Progenitor cell of endocrine pancreas (in vitro differentiated cells): ENCODE results near the gene INSL6. TPM values are rescaled to one million over a fixed set of nuclear protein-coding genes. Genes with fewer than 3 reads are reported as not detected.

Source experiments
- DNase-seq: peaks from one replicate; pipeline ENCODE4 v3.0.0; 2021; ENCODE audit warnings: low spot score; ENCODE audit not compliant: unreplicated experiment
- H3K27ac Mint-ChIP-seq: 2 replicates; pipeline ENCODE4 v1.8.0; 2021; ENCODE audit warnings: mild to moderate bottlenecking, moderate library complexity, mixed read lengths
- H3K27me3 Mint-ChIP-seq: 2 replicates; pipeline ENCODE4 v1.8.0; 2021; ENCODE audit warnings: mixed read lengths
- H3K36me3 Mint-ChIP-seq: 2 replicates; pipeline ENCODE4 v1.8.0; 2022; ENCODE audit warnings: mixed read lengths; ENCODE audit not compliant: insufficient read depth
- H3K4me1 Mint-ChIP-seq: 2 replicates; pipeline ENCODE4 v1.8.0; 2021; ENCODE audit warnings: low read depth, mixed read lengths
- H3K4me3 Mint-ChIP-seq: 2 replicates; pipeline ENCODE4 v1.8.0; 2021; ENCODE audit warnings: low read depth, mild to moderate bottlenecking, moderate library complexity, mixed read lengths
- H3K9me3 Mint-ChIP-seq: 2 replicates; pipeline ENCODE4 v1.8.0; 2021; ENCODE audit warnings: low read depth, mixed read lengths
- total RNA-seq: library from RNA; stranded (reverse); gene quantifications from 2 replicates; pipeline ENCODE4 v1.2.1, GENCODE V29; 2021
- TF ChIP-seq, protein P1 (sequence below): fragments of 200-600 bp; sonication (generic); IDR thresholded peaks from one replicate; pipeline ENCODE4 v1.5.0; 2021; ENCODE audit warnings: antibody characterized with exemption, mild to moderate bottlenecking; ENCODE audit not compliant: unreplicated experiment

The INSL6 gene
- total RNA-seq, 1 donor from 2014 or later = not detected

DNA sequence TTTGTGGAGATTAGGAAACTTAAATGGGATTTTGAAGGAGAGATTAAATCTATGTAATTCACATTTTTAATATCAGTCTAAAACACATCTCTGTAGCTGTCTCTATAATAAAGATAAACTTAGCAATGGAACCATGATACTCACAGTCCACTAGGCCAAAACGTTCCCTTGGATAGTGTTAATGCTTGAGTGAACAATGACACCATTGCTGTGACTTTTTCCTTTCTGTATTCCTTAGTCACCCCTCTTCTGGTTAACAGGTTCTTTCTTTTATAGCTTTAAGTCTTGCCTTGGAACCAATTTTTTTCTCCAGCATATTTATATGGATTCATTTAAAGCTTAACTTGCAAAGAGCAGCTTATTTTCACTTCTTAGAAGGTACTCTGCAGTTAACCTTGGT lies 63.3 kb downstream of the INSL6 start:
- H3K4me1 Mint-ChIP-seq = no peaks in the 10 kb centered on the region

DNA sequence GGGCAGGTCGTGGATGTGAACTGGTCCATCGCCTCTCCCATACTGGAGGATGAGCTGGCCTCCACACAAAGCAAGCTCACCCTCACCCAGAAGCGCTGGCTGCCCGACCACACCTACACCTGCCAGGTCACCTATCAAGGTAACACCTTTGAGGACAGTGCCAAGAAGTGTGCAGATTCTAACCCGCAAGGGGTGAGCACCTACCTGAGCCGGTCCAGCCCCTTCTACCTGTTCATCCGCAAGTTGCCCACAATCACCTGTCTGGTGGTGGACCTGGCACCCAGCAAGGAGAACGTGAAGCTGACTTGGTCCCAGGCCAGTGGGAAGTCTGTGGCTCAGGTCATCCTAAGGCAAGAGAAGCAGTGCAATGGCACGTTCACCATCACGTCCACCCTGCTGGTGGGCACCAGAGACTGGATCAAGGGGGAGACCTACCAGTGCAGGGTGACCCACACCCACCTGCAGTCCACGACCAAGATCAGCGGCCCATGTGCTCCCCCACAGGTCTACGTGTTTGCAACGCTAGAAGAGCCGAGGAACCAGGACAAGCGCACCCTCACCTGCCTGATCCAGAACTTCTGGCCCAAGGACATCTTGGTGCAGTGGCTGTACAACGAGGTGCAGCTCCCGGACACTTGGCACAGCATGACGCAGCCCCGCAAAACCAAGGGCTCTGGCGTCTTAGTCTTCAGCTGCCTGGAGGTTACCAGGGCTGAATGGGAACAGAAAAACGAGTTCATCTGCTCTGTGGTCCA lies 71.3 kb downstream of the INSL6 start:
- no peak overlapping the region for H3K4me3 Mint-ChIP-seq
- peaks cover 3% of the 10 kb centered on the region for H3K9me3 Mint-ChIP-seq
- H3K27me3 Mint-ChIP-seq = no peaks in the 10 kb centered on the region
- TF ChIP-seq, protein P1, sequence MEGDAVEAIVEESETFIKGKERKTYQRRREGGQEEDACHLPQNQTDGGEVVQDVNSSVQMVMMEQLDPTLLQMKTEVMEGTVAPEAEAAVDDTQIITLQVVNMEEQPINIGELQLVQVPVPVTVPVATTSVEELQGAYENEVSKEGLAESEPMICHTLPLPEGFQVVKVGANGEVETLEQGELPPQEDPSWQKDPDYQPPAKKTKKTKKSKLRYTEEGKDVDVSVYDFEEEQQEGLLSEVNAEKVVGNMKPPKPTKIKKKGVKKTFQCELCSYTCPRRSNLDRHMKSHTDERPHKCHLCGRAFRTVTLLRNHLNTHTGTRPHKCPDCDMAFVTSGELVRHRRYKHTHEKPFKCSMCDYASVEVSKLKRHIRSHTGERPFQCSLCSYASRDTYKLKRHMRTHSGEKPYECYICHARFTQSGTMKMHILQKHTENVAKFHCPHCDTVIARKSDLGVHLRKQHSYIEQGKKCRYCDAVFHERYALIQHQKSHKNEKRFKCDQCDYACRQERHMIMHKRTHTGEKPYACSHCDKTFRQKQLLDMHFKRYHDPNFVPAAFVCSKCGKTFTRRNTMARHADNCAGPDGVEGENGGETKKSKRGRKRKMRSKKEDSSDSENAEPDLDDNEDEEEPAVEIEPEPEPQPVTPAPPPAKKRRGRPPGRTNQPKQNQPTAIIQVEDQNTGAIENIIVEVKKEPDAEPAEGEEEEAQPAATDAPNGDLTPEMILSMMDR = no peak
- no peaks in the 10 kb centered on the region for H3K4me1 Mint-ChIP-seq
- no peak for DNase-seq
- H3K27ac Mint-ChIP-seq = no peak overlapping the region
- H3K36me3 Mint-ChIP-seq = peaks cover 15% of the 10 kb centered on the region

More for the DNA sequence above, 63.3 kb downstream of the INSL6 start:
- H3K9me3 Mint-ChIP-seq = peaks cover 4% of the 10 kb centered on the region
- TF ChIP-seq, protein P1 = no peak
- no peak overlapping the region for H3K27ac Mint-ChIP-seq
- H3K27me3 Mint-ChIP-seq = no peaks in the 10 kb centered on the region
- DNase-seq = no peak
- no peak overlapping the region for H3K4me3 Mint-ChIP-seq
- H3K36me3 Mint-ChIP-seq = peaks cover 13% of the 10 kb centered on the region

Other genes with a start within 250 kb of the INSL6 start
- 5.1 and 6.0 TPM in 2 replicates for gene JAK2, start 200.4 kb downstream of the INSL6 start, total RNA-seq
- not detected in 2 replicates for gene INSL4, start 45.8 kb upstream of the INSL6 start, total RNA-seq
- gene RLN2, start 119.1 kb upstream of the INSL6 start, total RNA-seq = 4.0 and 4.4 TPM in 2 replicates
- 0.91 and 1.2 TPM in 2 replicates for gene RLN1, start 154.2 kb upstream of the INSL6 start, total RNA-seq